Left lung (tissue), 10 donors: ENCODE results near the gene CH25H. TPM values are rescaled to one million over a fixed set of nuclear protein-coding genes. Genes with fewer than 3 reads are reported as not detected.

ENCODE experiments used
- ATAC-seq: fragments of 200-7000 bp; cut with Tn5 transposase; one replicate; pipeline ENCODE4 v1.9.1; 2020; ENCODE audit warnings: moderate library complexity
- DNase-seq, 4 donors: peaks; one replicate each; pipeline ENCODE4 v3.0.0-alpha.2; 2013 to 2020
- H3K27ac ChIP-seq, 2 donors: fragments of 200-600 bp; sonication (generic) in 1 of 2; one replicate each; pipeline versions ENCODE4 v1.5.0 to v1.8.0; 2020 to 2021
- H3K27me3 ChIP-seq, 2 donors: fragments of 200-600 bp; sonication (generic) in 1 of 2; one replicate each; pipeline versions ENCODE4 v1.5.0 to v1.8.0; 2020 to 2021
- H3K36me3 ChIP-seq, 2 donors: fragments of 200-600 bp; sonication (generic) in 1 of 2; one replicate each; pipeline versions ENCODE4 v1.5.0 to v1.8.0; 2020 to 2021
- H3K4me1 ChIP-seq, 2 donors: fragments of 200-600 bp; one replicate each; pipeline ENCODE4 v1.8.0; 2021
- H3K4me3 ChIP-seq, 2 donors: fragments of 200-600 bp; sonication (generic) in 1 of 2; one replicate each; pipeline versions ENCODE4 v1.5.0 to v1.8.0; 2020 to 2021; ENCODE audit warnings: mild to moderate bottlenecking in 1 of 2
- H3K9me3 ChIP-seq, 2 donors: fragments of 200-600 bp; sonication (generic) in 1 of 2; one replicate each; pipeline versions ENCODE4 v1.5.0 to v1.8.0; 2020 to 2021
- CTCF ChIP-seq, 2 donors: fragments of 200-600 bp; sonication (generic) in 1 of 2; IDR thresholded peaks; one replicate each; pipeline versions ENCODE4 v1.5.0 to v1.8.0; 2021; ENCODE audit warnings: antibody characterized with exemption in 2 of 2
- intact Hi-C, 2 donors: fragments of 100-400 bp; cut with DNase I; formaldehyde crosslinking; loops; one replicate each; pipeline versions ENCODE4 v1.11.2 to v1.14.2; 2022
- polyA plus RNA-seq, 6 donors: library from polyadenylated mRNA; unstranded; fragments of 120-200 nt; gene quantifications; one replicate each; pipeline ENCODE4 v1.2.1, GENCODE V29; 2013; ENCODE audit not compliant: insufficient read length in 6 of 6
- total RNA-seq, 2 donors: library from RNA; stranded (reverse); fragmentation: NEBNext Ultra II Directional; extraction: Animal tissue kit (Norgen Biotek cat#: 25700); gene quantifications; one replicate each; pipeline ENCODE4 v1.2.1, GENCODE V29; 2021
- donor health status: DM: no; HTN: yes; CAD: no.
- donor health status: DM: no; HTN: no; CAD: no.

The CH25H gene
- total and polyA plus RNA-seq, 8 donors: 0.10 to 14.7 (median 0.20) TPM

- intact Hi-C loops: no loop called here
- Histone ChIP-seq H3K27me3 (no peaks in the 10 kb centered on the region), H3K36me3 (peaks cover 0 to 32% of the 10 kb centered on the region in 2 donors), H3K9me3 (no peaks in the 10 kb centered on the region), H3K4me1 (peaks cover 0 to 7% of the 10 kb centered on the region in 2 donors), H3K4me3 (no peak overlapping the region), H3K27ac (no peak overlapping the region)
- TF ChIP-seq CTCF (IDR thresholded peaks at IDR 0.05): no peak
- ATAC-seq (no peak), DNase-seq (no peak)
Observed at GRCh38 chr10:89228962-89229361, 21.8 kb upstream of the CH25H start.

- Histone ChIP-seq H3K9me3 (no peaks in the 10 kb centered on the region), H3K27me3 (no peaks in the 10 kb centered on the region), H3K4me1 (peaks cover 0 to 7% of the 10 kb centered on the region in 2 donors), H3K36me3 (peaks cover 0 to 34% of the 10 kb centered on the region in 2 donors), H3K4me3 (no peak overlapping the region), H3K27ac (no peak overlapping the region)
- ATAC-seq: no peak
- intact Hi-C loops: no loop called here
- no peak for TF ChIP-seq CTCF (IDR thresholded peaks at IDR 0.05)
- no peak for DNase-seq
Observed at GRCh38 chr10:89228146-89228545, 21.0 kb upstream of the CH25H start.

DNA sequence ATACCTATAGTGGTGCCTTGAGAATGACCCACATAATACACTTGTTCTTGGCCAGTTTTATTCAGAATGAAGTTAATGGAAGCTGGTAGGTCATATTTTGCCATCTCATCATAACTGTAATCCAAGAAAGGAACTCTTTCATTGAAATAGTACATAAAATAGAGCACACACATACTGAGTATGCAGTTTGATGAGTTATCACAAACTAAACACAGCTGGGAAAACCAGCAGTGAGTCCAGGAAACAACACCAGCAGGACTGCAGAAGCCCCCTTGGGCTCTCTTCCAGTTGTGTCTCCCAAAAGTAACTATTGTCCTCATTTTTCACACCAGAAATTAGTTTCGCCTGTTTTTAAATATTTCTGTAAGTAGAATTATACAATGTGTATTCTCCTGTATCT, 19.8 kb upstream of the CH25H start:
- H3K4me3 ChIP-seq: no peak overlapping the region
- ATAC-seq: no peak
- peaks cover 0 to 41% of the 10 kb centered on the region in 2 donors for H3K36me3 ChIP-seq
- no peak for TF ChIP-seq CTCF (IDR thresholded peaks at IDR 0.05)
- no peaks in the 10 kb centered on the region for H3K9me3 ChIP-seq
- H3K27ac ChIP-seq: no peak overlapping the region
- peak in 2 of 4 donors; percentile 73 to 79 for DNase-seq
- intact Hi-C loops: no loop called here
- no peaks in the 10 kb centered on the region for H3K27me3 ChIP-seq
- H3K4me1 ChIP-seq: peaks cover 0 to 7% of the 10 kb centered on the region in 2 donors

- peak overlapping the region in 1 of 2 donors; percentile 33 for H3K27ac ChIP-seq
- peaks cover 0 to 38% of the 10 kb centered on the region in 2 donors for H3K36me3 ChIP-seq
- peak in 1 of 4 donors; percentile 71 for DNase-seq
- no peaks in the 10 kb centered on the region for H3K27me3 ChIP-seq
- TF ChIP-seq CTCF (IDR thresholded peaks at IDR 0.05): peak; percentile 16 to 18
- H3K4me3 ChIP-seq: no peak overlapping the region
- intact Hi-C loops: no loop called here
- ATAC-seq: peak; percentile 69
- H3K4me1 ChIP-seq: peaks cover 0 to 7% of the 10 kb centered on the region in 2 donors
- no peaks in the 10 kb centered on the region for H3K9me3 ChIP-seq
Observed at GRCh38 chr10:89224739-89225443, 17.8 kb upstream of the CH25H start.

- intact Hi-C loops: no loop called here
- Histone ChIP-seq H3K27me3 (no peaks in the 10 kb centered on the region), H3K4me3 (no peak overlapping the region), H3K9me3 (no peaks in the 10 kb centered on the region), H3K4me1 (peaks cover 5 to 14% of the 10 kb centered on the region in 2 donors), H3K36me3 (peaks cover 0 to 32% of the 10 kb centered on the region in 2 donors), H3K27ac (no peak overlapping the region)
- TF ChIP-seq CTCF (IDR thresholded peaks at IDR 0.05): no peak
- no peak for ATAC-seq
- DNase-seq: no peak
Observed at GRCh38 chr10:89221919-89222318, 14.8 kb upstream of the CH25H start.
